Adrenal gland (tissue), 5 donors: ENCODE results near the gene PLPP4.

ENCODE experiments used
- POLR2A ChIP-seq, 2 donors: fragments of 450-650 bp; IDR thresholded peaks; one replicate each; pipeline ENCODE4 v1.6.1; 2017; ENCODE audit warnings: antibody characterized with exemption in 2 of 2, mild to moderate bottlenecking in 2 of 2, moderate library complexity in 1 of 2
- TF ChIP-seq, protein P1 (sequence below), 6 experiments: fragments of 450-650 bp in 4 of 6; fragments of 200-600 bp in 2 of 6; sonication (generic) in 1 of 6; IDR thresholded peaks; 1 replicate in 5 of 6; 2 replicates in 1 of 6; pipeline versions ENCODE4 v1.5.1 to v1.8.0; 2016 to 2021; ENCODE audit warnings: antibody characterized with exemption in 6 of 6, mild to moderate bottlenecking in 2 of 6, moderate library complexity in 1 of 6
- donor health status: DM: no; HTN: no; CAD: no.

DNA sequence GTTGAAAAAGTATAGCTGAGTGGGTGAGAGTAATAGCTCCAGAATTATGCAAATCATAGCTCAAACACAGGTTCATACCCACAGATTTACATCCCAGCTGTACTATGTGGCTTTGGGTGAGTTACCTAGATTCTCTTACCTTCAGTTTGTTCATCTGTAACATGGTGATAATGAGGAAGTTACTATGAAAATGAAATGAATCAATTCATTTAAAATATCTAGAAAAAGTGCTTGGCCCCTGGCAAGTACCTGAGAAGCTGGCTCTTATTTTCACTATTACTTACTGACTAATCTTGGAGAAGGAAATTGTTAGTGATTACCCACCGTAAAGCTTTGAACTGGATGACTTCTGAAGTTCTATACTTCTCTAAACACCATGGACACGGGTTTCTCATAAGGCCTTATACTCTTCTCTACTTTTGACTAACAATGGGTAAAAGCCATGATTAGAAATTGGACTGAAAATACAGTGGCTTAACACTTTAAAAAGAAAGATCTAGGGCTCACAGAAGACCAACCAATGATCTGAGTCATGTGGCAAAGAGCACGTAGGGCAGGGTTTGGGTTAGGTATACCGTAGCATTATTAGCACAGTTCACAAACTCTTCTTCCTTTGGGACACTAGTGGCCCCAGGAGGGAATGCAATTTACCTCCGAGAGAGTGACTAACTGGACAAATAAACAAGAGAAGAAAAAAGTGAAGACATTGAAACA is 149.2 kb downstream of the PLPP4 start:
- TF ChIP-seq, protein P1, sequence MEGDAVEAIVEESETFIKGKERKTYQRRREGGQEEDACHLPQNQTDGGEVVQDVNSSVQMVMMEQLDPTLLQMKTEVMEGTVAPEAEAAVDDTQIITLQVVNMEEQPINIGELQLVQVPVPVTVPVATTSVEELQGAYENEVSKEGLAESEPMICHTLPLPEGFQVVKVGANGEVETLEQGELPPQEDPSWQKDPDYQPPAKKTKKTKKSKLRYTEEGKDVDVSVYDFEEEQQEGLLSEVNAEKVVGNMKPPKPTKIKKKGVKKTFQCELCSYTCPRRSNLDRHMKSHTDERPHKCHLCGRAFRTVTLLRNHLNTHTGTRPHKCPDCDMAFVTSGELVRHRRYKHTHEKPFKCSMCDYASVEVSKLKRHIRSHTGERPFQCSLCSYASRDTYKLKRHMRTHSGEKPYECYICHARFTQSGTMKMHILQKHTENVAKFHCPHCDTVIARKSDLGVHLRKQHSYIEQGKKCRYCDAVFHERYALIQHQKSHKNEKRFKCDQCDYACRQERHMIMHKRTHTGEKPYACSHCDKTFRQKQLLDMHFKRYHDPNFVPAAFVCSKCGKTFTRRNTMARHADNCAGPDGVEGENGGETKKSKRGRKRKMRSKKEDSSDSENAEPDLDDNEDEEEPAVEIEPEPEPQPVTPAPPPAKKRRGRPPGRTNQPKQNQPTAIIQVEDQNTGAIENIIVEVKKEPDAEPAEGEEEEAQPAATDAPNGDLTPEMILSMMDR (IDR thresholded peaks at IDR 0.05) = no peak
- no peak for TF ChIP-seq POLR2A (IDR thresholded peaks at IDR 0.05)
